Smooth muscle cell (in vitro differentiated cells): Measurements from ENCODE around the gene ZNF484. TPM values are rescaled to one million over a fixed set of nuclear protein-coding genes. Genes with fewer than 3 reads are reported as not detected.
"Not testable (repeated sequence)": the region's sequence is repeated elsewhere in the genome, so short reads cannot be mapped to it uniquely, and the experiment has no call there.

Experiments used
- DNase-seq: peaks from one replicate; lab custom pipeline; 2025; ENCODE audit not compliant: unreplicated experiment; lab: John Stamatoyannopoulos, UW
- H2AFZ ChIP-seq: fragments of 200-600 bp; sonication (generic); 2 replicates; pipeline ENCODE4 v1.6.0; 2016; ENCODE audit warnings: antibody characterized with exemption, low read depth, mild to moderate bottlenecking
- H3F3A ChIP-seq: fragments of 200-600 bp; sonication (generic); 2 replicates; pipeline ENCODE4 v1.6.0; 2017; ENCODE audit warnings: antibody characterized with exemption, low read depth
- H3K27ac ChIP-seq: fragments of 200-600 bp; sonication (generic); 2 replicates; pipeline ENCODE4 v1.5.1; 2016; ENCODE audit warnings: low read depth, mild to moderate bottlenecking
- H3K27me3 ChIP-seq: fragments of 200-600 bp; sonication (generic); 2 replicates; pipeline ENCODE4 v1.6.1; 2016; ENCODE audit warnings: low read depth, mild to moderate bottlenecking
- H3K36me3 ChIP-seq: fragments of 200-600 bp; sonication (generic); 2 replicates; pipeline ENCODE4 v1.5.1; 2016; ENCODE audit warnings: low read depth
- H3K4me1 ChIP-seq: fragments of 200-600 bp; sonication (generic); 2 replicates; pipeline ENCODE4 v1.5.1; 2016; ENCODE audit warnings: low read depth
- H3K4me2 ChIP-seq: fragments of 200-600 bp; sonication (generic); 2 replicates; pipeline ENCODE4 v1.6.0; 2016; ENCODE audit warnings: mild to moderate bottlenecking
- H3K4me3 ChIP-seq: fragments of 200-600 bp; sonication (generic); 2 replicates; pipeline ENCODE4 v1.5.1; 2016; ENCODE audit warnings: mild to moderate bottlenecking
- H3K79me2 ChIP-seq: fragments of 200-600 bp; sonication (generic); 2 replicates; pipeline ENCODE4 v1.6.0; 2016; ENCODE audit warnings: low read depth, mild to moderate bottlenecking
- H3K9ac ChIP-seq: fragments of 200-600 bp; sonication (generic); 2 replicates; pipeline ENCODE4 v1.6.0; 2016; ENCODE audit warnings: low read depth
- H3K9me3 ChIP-seq: fragments of 200-600 bp; sonication (generic); replicated peaks from 2 replicates; pipeline ENCODE4 v1.5.1; 2016; ENCODE audit warnings: low read depth
- H4K20me1 ChIP-seq: fragments of 200-600 bp; sonication (generic); 2 replicates; pipeline ENCODE4 v1.6.0; 2016; ENCODE audit warnings: low read depth
- CTCF ChIP-seq: fragments of 200-600 bp; sonication (generic); IDR thresholded peaks from 2 replicates; pipeline ENCODE4 v1.5.1; 2017; ENCODE audit warnings: borderline replicate concordance, mild to moderate bottlenecking, antibody characterized with exemption; ENCODE audit not compliant: insufficient read depth, poor library complexity, severe bottlenecking
- WGBS: methylation state at CpG from one replicate; pipeline ENCODE4 v1.1.7; 2016; ENCODE audit warnings: low lambda C conversion rate; 5-methylcytosine and 5-hydroxymethylcytosine counted together
- polyA plus RNA-seq: library from polyadenylated mRNA; unstranded; fragments of >200 nt; fragmentation: Nextera tagmentation; extraction: Ambion mirVana; gene quantifications from 2 replicates; pipeline ENCODE4 v1.2.1, GENCODE V29; 2016
- total RNA-seq: library from RNA; depleted of rRNA; stranded (reverse); fragments of >200 nt; gene quantifications from 2 replicates; pipeline ENCODE4 v1.2.3, GENCODE V29; 2014

ZNF484 gene
- total and polyA plus RNA-seq, 2 experiments from 2014 or later: 2.3 to 12.9 TPM

GRCh38 chr9:92846662-92847145, 31.1 kb downstream of the ZNF484 start:
- DNase-seq: no peak
- H3K4me1 ChIP-seq: no peaks in the 10 kb centered on the region
- H2AFZ ChIP-seq: no peak overlapping the region
- no peak overlapping the region for H3K27ac ChIP-seq
- no peak overlapping the region for H3K9ac ChIP-seq
- TF ChIP-seq CTCF: no peak
- H3K79me2 ChIP-seq: no peaks in the 10 kb centered on the region
- 96% methylated on average over 1 of the region's 1 CpG for WGBS
- H3K36me3 ChIP-seq: peaks cover 70% of the 10 kb centered on the region
- H4K20me1 ChIP-seq: no peaks in the 10 kb centered on the region
- peak overlapping the region; percentile 16 for H3K4me3 ChIP-seq
- H3K4me2 ChIP-seq: no peak overlapping the region
- no peaks in the 10 kb centered on the region for H3F3A ChIP-seq
- H3K27me3 ChIP-seq: no peaks in the 10 kb centered on the region
- H3K9me3 ChIP-seq: peaks cover 71% of the 10 kb centered on the region

- H3K9me3 ChIP-seq: peaks cover 18% of the 10 kb centered on the region
- not testable (repeated sequence) for H3F3A ChIP-seq, H3K4me3 ChIP-seq, H3K27me3 ChIP-seq, H3K36me3 ChIP-seq, H3K9ac ChIP-seq, H3K4me1 ChIP-seq, H3K4me2 ChIP-seq, H3K79me2 ChIP-seq, DNase-seq, H2AFZ ChIP-seq, H4K20me1 ChIP-seq, H3K27ac ChIP-seq
- 100% methylated on average over 1 of the region's 1 CpG for WGBS
These were observed 39.4 kb downstream of the ZNF484 start for GRCh38 chr9:92838411-92838810.

- Histone ChIP-seq H2AFZ (no peak overlapping the region), H4K20me1 (no peaks in the 10 kb centered on the region), H3K79me2 (no peaks in the 10 kb centered on the region), H3K4me2 (no peak overlapping the region), H3K9me3 (peaks cover 14% of the 10 kb centered on the region), H3K36me3 (no peaks in the 10 kb centered on the region), H3K27ac (no peak overlapping the region), H3K4me1 (no peaks in the 10 kb centered on the region), H3F3A (no peaks in the 10 kb centered on the region), H3K27me3 (no peaks in the 10 kb centered on the region), H3K4me3 (no peak overlapping the region), H3K9ac (no peak overlapping the region)
- no peak for TF ChIP-seq CTCF
- WGBS: 100% methylated on average over 25 of the region's 25 CpGs
- no peak for DNase-seq
These were observed 40.6 kb downstream of the ZNF484 start for GRCh38 chr9:92837191-92837590.

- Histone ChIP-seq H3K4me1 (no peaks in the 10 kb centered on the region), H3K79me2 (no peaks in the 10 kb centered on the region), H3K9me3 (no peaks in the 10 kb centered on the region), H3K36me3 (no peaks in the 10 kb centered on the region), H3K9ac (no peak overlapping the region), H3K27me3 (no peaks in the 10 kb centered on the region), H4K20me1 (no peaks in the 10 kb centered on the region), H3K4me2 (no peak overlapping the region), H3K27ac (no peak overlapping the region), H2AFZ (no peak overlapping the region), H3K4me3 (no peak overlapping the region), H3F3A (no peaks in the 10 kb centered on the region)
- no peak for DNase-seq
- no peak for TF ChIP-seq CTCF
- WGBS: 85% methylated on average over 2 of the region's 2 CpGs
These were observed 48.4 kb downstream of the ZNF484 start for GRCh38 chr9:92829420-92829819.

- not testable (repeated sequence) for H2AFZ ChIP-seq, H3K4me1 ChIP-seq, DNase-seq, H3K4me3 ChIP-seq, H3K27ac ChIP-seq, H3K79me2 ChIP-seq, H4K20me1 ChIP-seq, H3K9me3 ChIP-seq, H3K36me3 ChIP-seq, H3K9ac ChIP-seq, H3K4me2 ChIP-seq, H3F3A ChIP-seq
- 78% methylated on average over 2 of the region's 2 CpGs for WGBS
- peaks cover 12% of the 10 kb centered on the region for H3K27me3 ChIP-seq
These were observed 52.8 kb downstream of the ZNF484 start for GRCh38 chr9:92825065-92825464.
